Superior temporal gyrus (tissue), 1 donor: ENCODE measurements around the gene EHMT1.
"Not testable (repeated sequence)": the region's sequence is repeated elsewhere in the genome, so short reads cannot be mapped to it uniquely, and the experiment has no call there.

ENCODE experiments used
- DNase-seq: peaks from one replicate; pipeline ENCODE4 v3.0.0-alpha.2; 2016; ENCODE audit errors: extremely low spot score

Gene EHMT1

DNA sequence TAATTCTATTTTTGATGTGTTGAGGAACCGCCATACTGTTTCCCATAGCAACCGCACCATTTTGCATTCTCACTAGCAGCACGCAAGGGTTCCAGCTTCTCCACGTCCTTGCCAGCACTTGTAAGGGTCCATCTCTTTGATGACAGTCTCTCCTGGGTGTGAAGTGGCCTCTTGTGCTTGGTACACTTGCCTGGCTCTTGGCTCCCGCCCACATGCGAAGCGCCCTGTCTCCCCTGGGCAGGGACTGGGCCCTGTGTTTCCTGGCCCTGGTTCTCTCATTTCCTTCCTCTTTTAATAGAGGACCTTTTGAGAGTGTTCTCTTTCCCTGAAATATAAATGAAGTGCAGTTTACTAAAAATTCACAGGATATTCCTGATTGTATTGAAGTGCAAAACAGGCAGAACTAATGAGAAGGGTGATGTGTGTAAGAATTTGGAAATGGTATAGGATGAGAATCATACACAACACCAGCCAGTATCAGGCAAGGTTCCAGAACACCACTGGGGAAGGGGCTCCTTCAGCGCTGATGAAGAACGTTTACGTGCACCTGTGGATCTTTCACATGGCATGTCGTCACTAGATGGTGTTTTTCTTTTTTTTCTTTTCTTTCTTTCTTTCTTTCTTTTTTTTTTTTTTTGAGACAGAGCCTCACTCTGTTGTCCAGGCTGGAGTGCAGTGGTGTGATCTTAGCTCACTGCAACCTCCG, 73.0 kb downstream of the EHMT1 start:
- DNase-seq: no peak

DNA sequence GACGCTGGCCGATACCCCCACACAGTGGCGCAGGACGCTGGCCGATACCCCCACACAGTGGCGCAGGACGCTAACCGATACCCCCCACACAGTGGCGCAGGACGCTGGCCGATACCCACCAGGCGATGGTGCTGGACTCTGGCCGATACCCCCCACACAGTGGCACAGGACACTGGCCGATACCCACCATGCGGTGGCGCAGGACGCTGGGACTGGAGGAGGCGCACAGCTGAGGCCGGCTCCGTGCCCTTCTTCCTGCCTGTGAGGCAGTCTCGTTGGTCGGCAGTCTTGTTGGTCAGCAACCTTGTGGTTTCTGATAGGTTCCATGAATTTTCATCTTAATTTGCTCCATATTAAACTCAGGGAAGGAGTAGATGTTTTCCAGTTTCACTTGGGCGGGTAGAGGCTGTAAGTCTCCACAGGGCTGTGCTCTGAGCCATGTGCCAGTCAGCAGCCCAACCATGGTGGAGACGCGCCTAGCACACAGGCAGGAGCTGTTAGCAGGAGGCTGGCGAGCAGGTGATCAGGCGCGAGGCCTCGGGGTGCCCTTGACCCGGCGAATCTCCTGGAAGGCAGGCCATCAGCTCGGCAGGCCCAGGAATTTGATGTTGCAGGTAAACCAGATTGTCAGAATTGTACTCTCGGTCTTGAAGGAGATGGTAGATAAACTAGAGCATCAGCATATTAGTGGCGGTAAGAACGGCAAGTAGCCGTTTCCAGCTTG, 75.6 kb downstream of the EHMT1 start:
- no peak for DNase-seq

DNA sequence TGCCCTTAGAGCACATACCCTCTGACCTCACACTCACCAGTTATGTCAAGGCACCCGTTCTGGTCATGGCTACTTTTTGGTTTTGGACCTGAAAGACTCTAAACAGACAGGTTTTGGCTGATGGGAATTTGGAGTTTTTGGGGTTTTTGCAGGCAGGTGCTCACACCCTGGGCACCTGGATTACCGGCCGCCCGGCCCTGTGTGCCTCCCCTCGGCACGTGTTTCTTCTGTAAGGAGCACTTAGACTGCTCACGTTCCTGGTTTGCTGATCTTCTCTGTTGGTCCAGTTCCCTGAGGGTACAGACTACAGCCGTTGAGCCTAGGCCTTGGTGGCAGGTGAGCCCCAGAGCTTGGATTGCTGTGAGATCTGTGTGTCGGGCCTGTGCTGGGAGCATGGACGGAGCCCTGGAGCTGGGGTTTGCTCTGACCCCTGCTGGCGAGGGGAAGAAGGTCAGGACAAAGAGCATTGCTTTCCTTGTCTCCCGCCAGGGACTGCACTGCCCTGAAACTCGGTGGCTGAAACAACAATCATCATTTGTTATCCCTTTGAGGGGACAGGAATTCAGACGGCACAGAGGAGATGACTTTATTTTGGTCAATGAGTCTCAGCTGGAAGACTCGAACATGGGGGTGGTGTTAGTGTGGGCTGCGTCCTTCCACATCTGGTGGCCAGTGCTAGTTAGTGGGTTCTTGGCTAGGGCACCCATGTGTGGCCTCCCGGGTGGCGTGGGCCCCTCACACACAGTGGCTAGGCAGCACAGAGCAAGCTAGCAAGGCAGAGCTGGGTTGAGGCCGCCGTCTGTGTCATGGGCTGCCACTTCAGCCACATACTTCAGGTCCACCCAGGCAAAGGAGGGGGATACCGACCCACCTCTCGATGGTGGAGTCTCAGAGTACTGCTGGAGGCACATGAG, 76.4 kb downstream of the EHMT1 start:
- DNase-seq: peak; percentile 83

DNA sequence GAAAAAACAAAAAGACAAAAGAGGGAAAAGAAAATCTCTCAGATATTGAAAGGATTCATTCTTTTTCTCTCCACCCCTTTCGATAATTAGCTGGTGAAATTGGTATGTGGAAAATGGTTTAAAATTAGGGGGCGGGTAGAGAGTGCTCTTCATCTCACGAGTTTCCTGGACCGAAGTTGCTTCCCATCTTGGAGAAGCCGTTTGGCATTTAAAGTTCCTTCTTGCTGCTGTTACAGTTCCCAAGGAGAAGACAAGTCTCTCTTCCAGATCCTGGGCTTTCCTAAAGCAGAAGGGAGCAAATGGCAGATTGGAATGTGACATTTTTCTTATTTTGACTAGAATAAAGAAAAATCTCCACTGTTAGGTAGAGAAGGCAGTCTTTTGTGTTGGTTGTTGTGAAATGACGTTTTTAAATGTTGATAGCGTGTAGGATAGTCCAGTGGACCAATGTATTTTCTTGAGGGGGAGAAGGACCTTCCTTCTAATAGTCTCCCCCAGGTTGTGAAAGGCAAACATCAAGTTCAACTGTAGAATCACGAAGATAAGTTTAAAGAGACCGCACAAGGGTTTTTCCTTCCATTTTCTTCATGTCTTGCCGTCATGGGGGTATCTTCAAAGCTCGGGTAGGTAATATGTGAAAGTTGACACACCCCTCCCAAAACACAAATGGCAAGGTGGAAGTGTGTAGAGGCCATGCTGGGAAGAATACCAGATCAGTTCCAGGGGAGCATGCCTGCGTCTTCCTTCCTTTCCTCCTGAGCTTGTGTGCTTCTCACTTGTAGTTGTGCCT, 77.5 kb downstream of the EHMT1 start:
- DNase-seq: no peak

DNA sequence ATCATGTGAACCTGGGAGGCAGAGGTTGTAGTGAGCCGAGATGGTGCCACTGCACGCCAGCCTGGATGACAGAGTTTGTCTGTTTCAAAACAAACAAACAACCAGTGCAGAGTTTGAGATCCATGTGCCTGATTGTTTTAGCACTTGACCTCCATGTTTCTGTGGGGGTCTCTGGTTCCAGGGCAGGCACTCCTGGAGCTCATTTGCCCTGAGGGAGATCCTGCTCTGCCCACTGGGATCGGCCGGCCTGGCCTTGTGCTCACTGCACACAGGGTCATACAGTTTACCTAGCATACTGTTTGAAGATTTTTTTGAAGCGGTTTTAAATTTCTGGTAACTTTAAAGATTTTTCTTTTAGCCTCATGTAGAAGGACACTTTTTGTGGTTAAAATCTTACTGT, 78.4 kb downstream of the EHMT1 start:
- no peak for DNase-seq

DNA sequence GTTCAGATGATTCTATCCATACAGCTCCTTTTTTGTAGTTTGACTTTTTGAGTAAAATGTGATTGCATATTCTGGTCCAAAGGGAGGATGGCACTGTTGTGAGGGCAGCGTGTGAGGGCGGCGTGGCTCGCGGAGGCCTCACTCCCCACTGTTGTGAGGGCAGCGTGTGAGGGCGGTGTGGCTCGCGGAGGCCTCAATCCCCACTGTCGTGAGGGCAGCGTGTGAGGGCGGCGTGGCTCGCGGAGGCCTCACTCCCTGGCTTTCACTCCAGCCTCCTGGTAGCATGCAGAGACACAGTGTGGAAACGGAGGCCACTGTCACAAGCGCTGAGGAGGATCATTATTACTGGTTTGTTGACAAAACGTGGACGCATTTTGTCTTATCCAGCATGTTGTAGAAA, 79.0 kb downstream of the EHMT1 start:
- no peak for DNase-seq

DNA sequence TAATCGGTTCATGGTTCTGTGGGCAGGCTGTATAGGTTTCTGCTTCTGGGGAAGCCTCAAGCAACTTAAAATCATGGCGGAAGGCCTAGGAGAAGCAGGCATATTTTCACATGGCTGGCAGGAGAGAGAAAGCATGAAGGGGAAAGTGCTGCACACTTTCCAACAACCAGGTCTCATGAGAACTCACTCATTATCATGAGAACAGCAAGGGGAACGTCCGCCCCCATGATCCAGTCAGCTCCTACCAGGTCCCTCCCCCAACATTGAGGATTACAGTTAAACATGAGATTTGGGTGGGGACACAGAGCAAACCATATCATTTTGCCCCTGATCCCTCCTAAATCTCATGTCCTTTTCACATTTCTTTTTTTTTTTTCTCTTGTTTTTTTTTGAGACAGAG, 82.1 kb downstream of the EHMT1 start:
- no peak for DNase-seq

DNA sequence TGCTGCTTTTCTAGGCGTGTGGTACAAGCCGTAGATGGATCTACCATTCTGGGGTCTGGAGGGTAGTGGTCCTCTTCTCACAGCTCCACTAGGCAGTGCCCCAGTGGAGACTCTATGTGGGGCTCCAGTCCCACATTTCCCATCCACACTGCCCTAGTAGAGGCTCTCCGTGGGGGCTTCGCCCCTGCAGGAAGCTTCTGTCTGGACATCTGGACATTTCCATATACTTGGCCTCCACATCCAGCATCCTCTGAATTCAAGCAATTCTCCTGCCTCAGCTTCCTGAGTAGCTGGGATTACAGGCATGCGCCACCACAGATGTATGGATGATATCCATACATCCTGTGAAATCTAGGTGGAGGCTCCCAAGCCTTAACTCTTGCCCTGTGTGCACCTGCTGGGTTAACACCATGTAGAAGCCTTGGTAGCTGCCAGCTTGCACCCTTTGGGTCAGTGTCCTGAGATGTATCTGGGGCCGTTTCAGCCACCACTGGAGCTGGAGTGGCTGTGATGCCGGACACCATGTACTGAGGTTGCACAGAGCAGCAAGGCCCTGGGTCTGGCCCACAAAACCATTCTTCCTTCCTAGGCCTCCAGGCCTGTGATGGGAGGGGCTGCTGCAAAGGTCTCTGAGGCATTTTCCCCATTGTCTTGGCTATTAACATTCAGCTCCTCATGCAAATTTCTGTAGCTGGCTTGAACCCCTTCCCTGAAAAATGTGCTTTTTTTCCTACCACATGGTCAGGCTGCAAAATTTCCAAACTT, 84.0 kb downstream of the EHMT1 start:
- no peak for DNase-seq

DNA sequence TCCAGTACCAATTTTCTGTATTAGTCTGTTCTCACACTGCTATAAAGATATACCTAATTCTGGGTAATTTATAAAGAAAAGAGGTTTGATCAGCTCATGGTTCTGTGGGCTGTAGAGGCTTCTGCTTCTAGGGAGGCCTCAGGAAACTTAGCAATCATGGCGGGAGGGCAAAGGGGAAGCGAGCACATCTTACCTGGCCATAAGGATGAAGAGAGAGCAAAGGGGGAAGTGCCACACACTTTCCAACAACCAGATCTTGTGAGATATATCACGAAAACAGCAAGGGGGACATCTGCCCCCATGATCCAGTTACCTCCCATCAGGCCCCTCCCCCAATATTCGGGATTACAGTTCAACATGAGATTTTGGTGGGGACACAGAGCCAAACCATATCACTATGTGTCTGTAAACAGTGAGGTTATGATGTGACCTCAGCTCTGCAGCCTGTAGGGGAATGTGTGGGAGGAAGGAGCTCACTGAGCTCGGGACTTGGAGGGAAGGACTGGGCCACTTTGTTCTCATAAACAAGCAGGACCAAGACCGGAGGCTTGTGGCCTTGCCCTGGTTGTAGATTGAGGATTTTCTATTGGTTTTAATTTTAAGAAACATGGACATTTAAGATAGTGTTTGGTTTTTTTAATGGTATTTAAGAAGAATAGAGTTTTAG, 85.2 kb downstream of the EHMT1 start:
- DNase-seq: no peak

DNA sequence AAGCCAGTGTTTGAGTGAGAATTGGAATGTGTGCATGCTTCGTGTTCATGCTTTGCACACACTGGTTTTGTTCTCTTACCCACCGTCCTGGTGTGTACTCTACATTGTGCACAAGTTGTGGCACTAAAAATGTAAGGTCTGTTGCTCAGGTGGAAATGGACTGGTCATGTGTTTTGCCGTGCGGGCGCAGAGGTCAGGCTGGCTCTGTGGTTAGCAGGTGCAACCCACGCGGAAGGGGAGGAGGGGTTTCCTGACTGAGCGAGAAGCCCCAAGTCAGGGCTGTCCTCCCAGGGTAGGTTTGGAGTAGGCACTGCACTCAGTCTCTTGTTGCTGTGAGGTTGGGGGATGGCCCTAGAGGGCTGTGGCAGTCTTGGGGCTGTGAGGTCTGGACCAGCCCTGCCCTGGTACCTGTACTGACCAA, 86.6 kb downstream of the EHMT1 start:
- no peak for DNase-seq

DNA sequence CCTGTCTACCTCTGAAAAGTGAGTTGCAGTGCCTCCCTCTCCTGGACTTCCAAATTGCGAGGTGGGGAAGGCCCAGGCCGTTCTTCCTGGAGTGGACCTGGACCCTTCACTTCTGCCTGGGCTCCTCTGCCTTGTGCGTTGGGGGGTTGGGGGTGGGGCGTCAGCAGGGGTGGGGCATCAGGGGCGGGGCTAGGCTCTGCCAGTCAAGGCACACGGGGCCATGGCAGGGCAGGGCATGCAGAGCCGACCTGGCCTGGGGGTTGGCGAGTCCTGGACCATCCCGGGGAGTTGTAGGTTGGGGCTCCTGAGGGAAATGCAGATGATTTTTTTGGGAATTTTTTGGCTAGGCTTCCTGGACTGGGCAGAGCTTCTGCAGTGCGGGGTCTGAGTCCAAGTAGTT, 87.1 kb downstream of the EHMT1 start:
- DNase-seq: no peak

DNA sequence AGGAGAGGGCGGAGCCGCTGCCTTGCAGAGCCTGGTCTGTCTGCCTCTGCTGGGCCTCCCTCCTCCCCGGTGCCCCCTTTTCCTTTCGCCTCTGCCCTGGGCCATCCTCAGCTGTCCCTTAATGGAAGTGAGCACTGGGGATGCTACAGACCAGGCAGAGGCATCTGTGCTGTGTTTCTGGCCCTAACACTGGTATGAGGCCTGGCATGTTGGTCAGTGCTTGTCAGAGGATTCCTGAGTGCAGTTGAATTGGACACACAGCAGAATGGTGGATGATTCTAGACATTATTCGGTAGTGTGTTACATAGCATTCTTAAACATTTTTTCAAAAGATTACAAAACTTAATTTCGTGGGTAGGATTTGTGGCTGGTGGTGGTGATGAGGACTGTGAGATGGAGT, 88.6 kb downstream of the EHMT1 start:
- DNase-seq: no peak

DNA sequence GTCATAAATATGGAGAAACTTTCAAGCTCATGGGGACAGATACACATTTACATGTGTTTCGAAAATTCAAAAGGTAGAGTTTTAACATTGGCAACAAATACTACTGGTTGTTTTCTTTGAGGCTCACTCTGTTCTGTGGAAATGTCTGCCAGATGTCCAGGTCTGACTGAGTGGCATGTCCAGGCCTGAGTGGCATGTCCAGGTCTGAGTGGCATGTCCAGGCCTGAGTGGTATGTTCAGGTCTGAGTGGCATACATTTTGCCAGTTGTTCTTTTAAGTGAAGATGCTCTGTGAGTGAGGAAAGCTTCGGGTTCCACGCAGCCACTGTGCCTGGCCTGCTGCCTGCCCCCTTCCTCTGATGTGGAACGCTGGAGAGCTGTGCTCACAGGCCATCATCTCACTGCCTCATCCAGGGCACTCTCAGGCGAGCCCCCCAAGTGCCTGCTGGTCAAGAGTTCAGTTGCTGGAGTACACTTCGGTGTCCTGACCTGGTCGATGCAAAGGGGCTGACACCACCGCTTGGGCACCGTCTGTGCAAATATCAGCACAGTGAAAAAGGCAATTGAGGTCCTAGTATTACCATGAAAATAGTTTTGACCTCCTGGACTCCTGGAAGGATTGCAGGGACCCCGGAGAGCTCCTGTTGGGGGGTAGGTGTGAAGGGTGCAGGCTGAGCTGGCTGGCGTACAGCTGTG, 89.9 kb downstream of the EHMT1 start:
- no peak for DNase-seq

DNA sequence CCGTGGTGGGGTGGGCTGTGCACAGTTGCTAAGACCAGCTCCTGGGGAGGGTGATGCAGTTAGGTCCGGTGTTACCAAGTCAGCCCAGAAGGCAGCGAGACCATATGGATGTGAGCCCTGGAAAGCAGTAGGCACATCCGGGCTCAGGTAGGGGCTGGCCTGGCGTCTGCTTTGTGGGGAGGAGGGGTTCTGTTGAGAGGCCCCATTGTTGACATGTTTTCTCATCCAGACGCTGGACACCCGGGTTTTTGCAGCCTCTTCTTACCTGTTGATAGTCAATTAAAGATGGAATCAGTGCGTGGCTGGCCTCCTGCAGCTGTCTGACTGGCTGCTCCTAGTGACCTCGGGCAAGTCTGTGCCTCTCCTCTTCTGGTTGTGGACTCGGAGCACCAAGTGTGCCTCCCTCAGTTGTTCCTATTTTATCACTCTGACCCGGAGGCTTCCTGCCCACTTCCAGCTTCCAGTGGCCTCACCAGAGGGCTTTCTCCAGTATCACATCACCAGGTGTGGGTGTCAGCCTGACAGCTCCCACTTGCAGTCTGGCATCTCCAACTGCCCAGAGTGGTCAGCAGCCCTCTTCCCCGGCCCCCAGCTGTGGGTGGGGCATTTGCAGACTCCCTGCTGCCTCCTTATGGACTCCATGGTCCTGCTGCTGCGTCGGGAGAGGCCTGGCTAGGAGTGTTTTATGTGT, 90.8 kb downstream of the EHMT1 start:
- DNase-seq: no peak

DNA sequence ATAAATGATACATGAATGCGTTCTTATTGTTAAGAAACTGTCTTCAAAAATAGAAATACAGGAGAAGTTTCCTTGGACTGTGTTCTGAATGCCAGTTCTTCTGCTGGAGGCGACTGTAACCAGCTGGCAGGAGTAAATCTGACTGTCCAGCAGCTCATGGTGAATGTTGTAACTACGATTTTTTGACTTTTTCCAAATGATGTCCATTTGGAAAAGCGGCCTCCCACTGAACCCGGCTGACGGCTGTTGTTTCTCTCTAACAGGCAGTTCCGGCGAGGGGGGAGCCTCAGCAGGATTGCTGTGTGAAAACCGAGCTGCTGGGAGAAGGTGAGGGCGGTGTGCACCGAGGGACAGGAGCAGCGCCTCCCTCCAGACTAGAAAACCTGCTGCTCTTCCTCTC, 91.9 kb downstream of the EHMT1 start:
- DNase-seq: no peak

DNA sequence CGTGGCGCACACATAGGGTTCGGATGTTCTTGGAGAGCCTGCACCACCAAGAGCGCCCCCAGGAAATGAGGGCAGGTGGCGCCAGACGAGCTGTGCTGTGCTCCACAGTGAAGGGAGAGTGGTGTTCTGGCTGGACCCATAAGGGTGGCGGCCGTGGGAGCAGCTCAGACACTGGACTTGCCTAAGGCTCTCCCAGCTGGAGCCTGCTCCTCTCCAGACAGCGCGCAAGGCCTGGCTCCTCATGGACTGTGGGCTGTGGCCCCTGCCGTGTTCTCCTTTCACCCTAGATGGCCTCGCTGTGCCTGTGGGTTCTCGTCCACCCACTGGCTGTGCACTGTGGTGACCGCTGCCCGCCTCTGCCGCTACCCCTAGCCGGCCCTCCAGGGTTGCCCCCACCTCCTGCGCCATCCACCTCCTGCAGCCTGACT, 92.9 kb downstream of the EHMT1 start:
- DNase-seq: no peak

DNA sequence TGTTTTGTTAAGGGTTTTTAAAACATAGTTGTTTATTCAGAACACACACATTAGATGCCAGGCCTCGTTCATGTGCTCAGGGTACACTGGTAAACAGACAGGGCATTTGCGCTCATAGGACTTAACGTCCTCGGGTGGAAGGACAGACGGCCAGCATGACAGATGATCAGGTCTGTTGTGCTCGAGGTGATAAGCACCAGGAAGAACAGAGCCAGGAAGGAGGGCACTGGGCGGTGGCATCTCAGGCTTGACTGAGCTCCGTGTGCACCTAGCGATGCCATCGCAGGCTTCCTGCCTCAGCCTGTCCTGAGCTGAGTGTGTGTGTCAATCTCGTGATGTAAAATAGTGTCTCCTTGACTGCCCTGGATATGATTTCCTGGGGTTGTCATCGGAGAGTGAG, 96.5 kb downstream of the EHMT1 start:
- no peak for DNase-seq

DNA sequence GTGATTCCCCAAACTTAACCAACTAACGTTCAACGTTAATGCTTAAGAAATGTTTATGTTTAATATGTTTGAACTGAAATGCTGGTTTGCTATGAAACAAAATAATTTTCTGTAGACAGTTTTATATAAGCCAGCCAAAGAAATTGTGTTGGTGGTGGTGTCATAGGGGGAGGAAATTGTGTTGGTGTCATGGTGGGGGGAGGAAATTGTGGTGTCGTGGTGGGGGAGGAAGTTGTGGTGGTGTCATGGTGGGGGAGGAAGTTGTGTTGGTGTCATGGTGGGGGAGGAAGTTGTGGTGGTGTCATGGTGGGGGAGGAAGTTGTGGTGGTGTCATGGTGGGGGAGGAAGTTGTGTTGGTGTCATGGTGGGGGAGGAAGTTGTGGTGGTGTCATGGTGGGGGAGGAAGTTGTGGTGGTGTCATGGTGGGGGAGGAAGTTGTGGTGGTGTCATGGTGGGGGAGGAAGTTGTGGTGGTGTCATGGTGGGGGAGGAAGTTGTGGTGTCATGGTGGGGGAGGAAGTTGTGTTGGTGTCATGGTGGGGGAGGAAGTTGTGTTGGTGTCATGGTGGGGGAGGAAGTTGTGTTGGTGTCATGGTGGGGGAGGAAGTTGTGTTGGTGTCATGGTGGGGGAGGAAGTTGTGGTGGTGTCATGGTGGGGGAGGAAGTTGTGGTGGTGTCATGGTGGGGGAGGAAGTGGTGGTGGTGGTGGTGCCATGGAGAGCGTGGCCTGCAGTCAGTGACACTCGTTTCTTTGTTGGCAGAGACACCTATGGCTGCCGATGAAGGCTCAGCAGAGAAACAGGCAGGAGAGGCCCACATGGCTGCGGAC, 97.3 kb downstream of the EHMT1 start:
- DNase-seq: not testable (repeated sequence)
